Gastroesophageal sphincter (tissue), 3 donors: ENCODE results near the gene ARL16.

Experiments
- CTCF ChIP-seq, 4 experiments: fragments of 200-600 bp in 2 of 4; fragments of 450-650 bp in 2 of 4; sonication (generic) in 1 of 4; IDR thresholded peaks; one replicate each; pipeline ENCODE4 v1.5.1; 2017 to 2019; ENCODE audit warnings: antibody characterized with exemption in 4 of 4, mild to moderate bottlenecking in 2 of 4, moderate library complexity in 2 of 4
- POLR2A ChIP-seq, 2 donors: fragments of 450-650 bp; IDR thresholded peaks; one replicate each; pipeline ENCODE4 v1.6.1; 2017; ENCODE audit warnings: antibody characterized with exemption in 2 of 2, mild to moderate bottlenecking in 2 of 2, moderate library complexity in 1 of 2
- POLR2AphosphoS5 ChIP-seq: sonication (generic); formaldehyde crosslinking; IDR thresholded peaks from one replicate; pipeline ENCODE4 v1.6.1; 2017; ENCODE audit warnings: antibody characterized with exemption

- TF ChIP-seq POLR2AphosphoS5 (no peak), CTCF (IDR thresholded peaks at IDR 0.05) (no peak), POLR2A (IDR thresholded peaks at IDR 0.05) (no peak)
Measured at GRCh38 chr17:81701288-81702071, 17.9 kb upstream of the ARL16 start.
